ENCODE data around the gene QSOX2.

Gene QSOX2

GRCh38 chr9:136225748-136226679 is 19.6 kb downstream of the QSOX2 start:
- TF ChIP-seq CTCF (IDR thresholded peaks at IDR 0.05; ENCODE audit: low read depth, low read length): peak; percentile 95
- DNase-seq (ENCODE audit: low read depth in 2 of 2): peak; percentile 48 to 57
- H3K4me3 ChIP-seq (replicated peaks in 1 of 2; ENCODE audit: low read depth in 2 of 2, low read length in 2 of 2): no peak overlapping the region

GRCh38 chr9:136225366-136225747 is 20.3 kb downstream of the QSOX2 start:
- H3K4me3 ChIP-seq (replicated peaks in 1 of 2; ENCODE audit: low read depth in 2 of 2, low read length in 2 of 2): no peak overlapping the region
- TF ChIP-seq CTCF (IDR thresholded peaks at IDR 0.05; ENCODE audit: low read depth, low read length): no peak
- DNase-seq (ENCODE audit: low read depth in 2 of 2): no peak

GRCh38 chr9:136223871-136224640 is 21.6 kb downstream of the QSOX2 start:
- no peak for TF ChIP-seq CTCF (IDR thresholded peaks at IDR 0.05; ENCODE audit: low read depth, low read length)
- DNase-seq (ENCODE audit: low read depth in 2 of 2): no peak
- H3K4me3 ChIP-seq (replicated peaks in 1 of 2; ENCODE audit: low read depth in 2 of 2, low read length in 2 of 2): no peak overlapping the region

- no peak for TF ChIP-seq CTCF (IDR thresholded peaks at IDR 0.05; ENCODE audit: low read depth, low read length)
- DNase-seq (ENCODE audit: low read depth in 2 of 2): no peak
- H3K4me3 ChIP-seq (replicated peaks in 1 of 2; ENCODE audit: low read depth in 2 of 2, low read length in 2 of 2): no peak overlapping the region
These were observed 22.7 kb downstream of the QSOX2 start for GRCh38 chr9:136222906-136223285.

GRCh38 chr9:136222166-136222905 is 23.3 kb downstream of the QSOX2 start:
- no peak for TF ChIP-seq CTCF (IDR thresholded peaks at IDR 0.05; ENCODE audit: low read depth, low read length)

GRCh38 chr9:136220017-136220729 is 25.4 kb downstream of the QSOX2 start:
- peak; percentile 16 to 54 for DNase-seq (ENCODE audit: low read depth in 2 of 2)
- no peak overlapping the region for H3K4me3 ChIP-seq (replicated peaks in 1 of 2; ENCODE audit: low read depth in 2 of 2, low read length in 2 of 2)
- no peak for TF ChIP-seq CTCF (IDR thresholded peaks at IDR 0.05; ENCODE audit: low read depth, low read length)

More at GRCh38 chr9:136222166-136222905, 23.3 kb downstream of the QSOX2 start:
- no peak for DNase-seq (ENCODE audit: low read depth in 2 of 2)
- no peak overlapping the region for H3K4me3 ChIP-seq (replicated peaks in 1 of 2; ENCODE audit: low read depth in 2 of 2, low read length in 2 of 2)

All from cardiac fibroblast (primary cell).